HG02642 (cell line): ENCODE results near the gene FNDC3B.
A peak's percentile ranks its signal among the peaks of the same experiment; 100 is the strongest.

Experiments
- ATAC-seq: cut with Tn5 transposase; IDR thresholded peaks from one replicate; pipeline ENCODE4 v1.9.1; 2021; ENCODE audit warnings: mild to moderate bottlenecking; ENCODE audit not compliant: unreplicated experiment, poor library complexity

Gene FNDC3B

DNA sequence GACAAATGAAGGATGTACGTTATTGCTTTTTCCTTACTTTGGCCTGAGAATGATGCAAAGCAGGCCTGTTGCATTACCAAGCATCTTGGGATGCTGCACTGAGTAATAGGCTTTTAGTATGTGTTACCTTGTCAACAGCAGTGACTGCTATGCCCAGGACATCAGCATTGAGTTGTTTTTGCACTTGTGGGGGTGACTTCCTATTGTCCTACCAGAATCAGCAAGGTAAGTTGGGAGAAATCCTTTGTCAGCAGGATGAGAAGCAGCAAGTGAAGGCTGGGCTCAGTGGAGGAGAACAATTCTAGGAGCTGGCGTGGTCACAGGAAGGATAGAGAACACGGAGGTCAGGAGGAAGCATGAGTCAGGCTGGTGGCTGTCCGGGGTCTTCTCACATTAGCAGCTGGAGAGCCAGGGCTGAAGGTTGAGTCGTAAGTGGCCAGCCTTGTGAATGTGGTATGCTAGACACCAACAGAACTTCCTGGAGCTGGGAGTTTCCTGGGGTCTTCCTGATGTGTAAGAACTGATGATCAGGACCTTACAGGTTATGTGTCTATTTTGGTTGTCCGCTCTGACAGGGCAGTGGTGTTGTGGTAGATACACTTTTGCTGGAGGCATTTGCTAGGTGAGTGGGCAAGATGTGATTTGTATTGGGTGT is 142.7 kb downstream of the FNDC3B start:
- peak; percentile 44 for ATAC-seq

DNA sequence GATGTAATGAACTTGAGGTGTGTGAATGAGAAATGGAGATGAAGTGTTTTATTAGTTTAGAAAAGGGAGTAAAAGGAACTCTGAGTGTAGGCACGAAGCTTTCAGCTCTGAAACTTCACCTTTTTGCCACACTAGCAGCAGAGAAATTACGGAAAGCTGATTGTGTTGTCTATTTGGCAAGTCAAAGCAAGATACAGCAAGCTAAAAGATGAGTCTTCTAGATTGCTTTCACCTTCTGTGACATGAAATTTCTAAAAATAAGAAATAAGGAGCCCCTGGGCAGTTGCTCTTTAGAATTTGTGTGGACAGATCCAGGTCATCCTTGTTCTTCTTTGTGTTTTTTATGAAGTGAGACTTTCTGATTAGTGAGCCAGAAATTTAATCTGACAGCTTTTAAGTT is 143.4 kb downstream of the FNDC3B start:
- no peak for ATAC-seq

DNA sequence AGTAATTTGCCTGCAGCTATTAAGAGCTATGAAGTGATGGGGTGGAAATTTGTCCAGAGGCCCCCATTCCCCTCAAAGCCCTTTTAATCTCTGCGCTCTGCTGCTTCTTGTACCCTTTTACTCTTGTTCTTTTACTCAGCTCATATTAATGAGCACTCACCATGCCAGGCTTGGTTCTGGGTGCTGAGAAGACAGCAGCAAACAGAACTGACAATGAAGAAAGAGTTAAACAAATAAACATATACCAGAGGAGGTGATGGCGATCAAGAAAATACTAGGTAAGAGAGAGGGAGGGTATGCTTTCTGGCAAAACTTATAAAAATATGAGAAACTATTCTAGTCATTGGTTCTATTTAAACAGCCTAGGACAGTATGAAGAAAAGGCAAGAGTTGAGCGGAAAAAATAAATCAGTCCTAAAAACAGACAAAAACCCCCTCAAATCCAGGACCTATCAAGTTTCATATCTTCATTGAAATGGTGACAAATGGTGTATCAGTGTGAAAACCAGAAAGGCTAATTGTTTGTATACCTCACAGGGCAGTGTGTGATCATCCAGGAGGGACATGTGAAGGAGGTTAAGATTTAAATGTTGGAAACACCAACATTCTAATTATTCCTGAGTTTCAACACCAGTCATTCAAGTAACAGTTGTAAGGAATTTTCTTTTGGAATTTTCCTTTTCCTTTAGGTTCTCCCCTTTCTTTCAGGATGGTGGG is 144.9 kb downstream of the FNDC3B start:
- ATAC-seq: no peak

DNA sequence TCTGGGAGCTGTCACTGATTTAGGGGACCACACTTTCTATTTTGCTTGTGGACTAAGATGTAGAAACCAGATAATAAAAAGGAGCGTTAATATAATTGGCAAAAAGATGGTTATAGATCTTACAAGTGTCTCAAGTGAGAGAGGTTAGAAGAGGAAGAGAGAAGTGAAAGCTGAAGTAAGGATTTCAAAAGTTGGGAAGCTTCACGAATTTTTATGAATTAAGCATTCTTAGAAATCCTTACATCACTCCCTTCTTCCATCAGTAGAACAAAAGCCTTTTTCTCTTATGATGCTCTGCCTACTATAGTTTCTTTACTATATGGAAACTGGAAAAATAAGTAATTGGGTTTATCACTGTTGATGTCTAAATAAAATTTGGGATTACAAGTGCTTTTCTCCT is 146.5 kb downstream of the FNDC3B start:
- no peak for ATAC-seq

DNA sequence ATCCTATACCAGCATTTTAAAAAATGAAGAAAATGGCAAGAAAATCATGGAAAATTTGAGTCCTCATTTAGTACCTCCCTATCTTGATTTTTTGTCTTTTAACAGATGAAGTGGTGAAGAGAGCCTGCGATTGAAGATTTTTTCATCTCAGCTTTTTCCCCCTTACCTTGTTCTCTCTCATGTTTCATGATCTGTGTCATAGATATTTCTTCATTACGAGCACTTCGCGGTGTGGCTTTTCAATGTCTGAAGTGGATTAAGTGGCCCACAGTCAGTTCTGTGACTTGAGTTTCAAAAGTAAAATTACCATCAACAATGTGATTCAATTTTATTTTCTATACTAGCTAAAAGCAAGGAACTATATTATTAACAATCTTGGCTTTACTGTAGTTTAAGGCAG is 147.2 kb downstream of the FNDC3B start:
- ATAC-seq: no peak

DNA sequence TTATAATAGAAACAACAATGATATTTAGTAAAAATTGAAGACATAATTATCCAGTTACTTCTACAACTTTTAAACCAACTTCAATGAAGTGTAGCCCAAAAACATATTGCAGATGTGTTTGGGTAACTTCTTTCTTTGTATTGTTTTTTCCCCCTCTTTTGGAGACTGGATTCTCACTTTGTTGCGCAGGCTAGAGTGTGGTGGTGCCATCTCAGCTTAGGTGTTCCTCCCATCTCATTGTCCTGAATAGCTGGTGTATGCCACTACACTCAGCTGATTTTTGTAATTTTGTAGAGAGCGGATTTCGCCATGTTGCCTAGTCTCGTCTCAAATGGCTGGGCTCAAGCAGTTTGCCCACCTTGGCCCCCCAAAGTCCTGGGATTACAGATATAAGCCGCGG is 148.1 kb downstream of the FNDC3B start:
- no peak for ATAC-seq

DNA sequence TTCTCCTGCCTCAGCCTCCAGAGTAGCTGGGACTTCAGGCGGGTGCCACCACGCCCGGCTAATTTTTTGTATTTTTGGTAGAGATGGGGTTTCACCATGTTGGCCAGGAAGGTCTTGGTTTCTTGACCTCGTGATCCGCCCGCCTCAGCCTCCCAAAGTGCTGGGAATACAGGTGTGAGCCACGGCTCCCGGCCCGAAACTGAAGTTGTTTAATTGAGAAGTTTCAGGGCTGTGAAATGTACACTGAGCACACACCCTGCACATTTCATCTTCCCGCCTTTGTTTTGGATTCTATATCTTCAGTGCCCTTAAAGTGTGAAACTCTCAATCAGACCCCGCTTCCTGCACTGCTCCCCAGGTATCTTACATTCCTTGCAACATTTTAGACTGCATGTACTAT is 149.1 kb downstream of the FNDC3B start:
- no peak for ATAC-seq

DNA sequence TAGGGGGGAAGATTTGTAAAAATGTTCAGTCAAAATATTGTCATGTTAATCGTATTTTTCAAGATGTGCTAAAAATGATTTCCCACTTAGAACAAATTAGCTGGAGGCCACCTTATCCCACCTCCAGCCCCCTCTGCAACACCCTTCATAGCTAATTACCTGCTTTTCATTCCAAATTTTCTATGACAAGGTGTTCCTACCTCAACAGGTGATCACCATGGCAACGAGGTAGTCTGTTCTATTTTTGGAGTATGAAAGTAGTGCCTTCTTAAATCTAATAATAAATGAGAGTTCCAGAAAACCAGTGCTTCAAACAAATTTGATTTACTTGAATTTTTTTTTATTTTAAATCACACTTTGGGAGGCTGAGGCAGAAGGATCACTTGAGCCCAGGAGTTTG is 149.8 kb downstream of the FNDC3B start:
- no peak for ATAC-seq

DNA sequence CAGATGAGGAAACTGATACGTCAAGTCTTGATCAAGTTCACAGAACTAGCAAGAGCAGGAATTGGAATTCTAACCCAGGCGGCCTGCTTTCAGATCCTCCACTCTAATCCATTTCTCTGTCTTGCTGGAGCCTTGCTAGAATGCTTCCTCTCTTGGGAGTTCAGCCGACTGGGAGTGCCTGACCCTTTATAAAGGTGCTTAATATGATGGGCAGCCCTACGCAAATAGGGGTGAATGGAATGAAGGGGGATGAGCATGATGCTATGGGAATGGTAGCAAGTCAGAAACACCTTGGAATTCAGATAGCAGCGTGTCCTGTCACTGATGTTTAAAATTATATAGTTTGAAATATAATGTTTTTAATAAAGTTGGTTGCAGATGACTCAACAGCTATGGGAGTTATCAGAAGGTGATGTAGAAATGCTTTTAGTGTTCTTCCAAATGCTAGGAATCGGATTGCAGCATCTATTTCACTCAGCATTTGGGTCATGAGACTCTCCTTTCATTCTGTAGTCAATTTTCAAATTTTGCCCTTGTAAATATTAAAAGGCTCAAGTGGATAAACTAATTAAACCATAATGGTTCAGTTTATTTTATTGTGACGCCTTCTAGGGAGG is 150.7 kb downstream of the FNDC3B start:
- ATAC-seq: no peak

DNA sequence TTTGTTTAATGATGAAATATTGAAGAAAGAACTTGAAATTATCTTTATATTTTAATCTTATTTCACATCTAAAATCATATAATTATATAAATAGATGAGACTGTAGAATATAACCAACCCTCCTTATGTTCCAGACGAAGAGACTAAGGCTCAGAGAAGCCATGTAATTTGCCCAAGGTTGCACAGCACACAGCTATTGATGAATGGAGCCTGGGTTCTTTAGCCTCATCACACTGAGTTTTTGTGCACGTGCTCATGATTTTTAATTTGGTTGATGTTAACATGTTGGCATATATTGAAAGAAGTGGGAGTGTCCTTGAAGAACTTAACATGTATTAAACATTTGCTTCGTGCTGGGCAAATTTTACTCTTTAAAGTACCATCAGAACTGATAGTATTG is 151.6 kb downstream of the FNDC3B start:
- no peak for ATAC-seq

DNA sequence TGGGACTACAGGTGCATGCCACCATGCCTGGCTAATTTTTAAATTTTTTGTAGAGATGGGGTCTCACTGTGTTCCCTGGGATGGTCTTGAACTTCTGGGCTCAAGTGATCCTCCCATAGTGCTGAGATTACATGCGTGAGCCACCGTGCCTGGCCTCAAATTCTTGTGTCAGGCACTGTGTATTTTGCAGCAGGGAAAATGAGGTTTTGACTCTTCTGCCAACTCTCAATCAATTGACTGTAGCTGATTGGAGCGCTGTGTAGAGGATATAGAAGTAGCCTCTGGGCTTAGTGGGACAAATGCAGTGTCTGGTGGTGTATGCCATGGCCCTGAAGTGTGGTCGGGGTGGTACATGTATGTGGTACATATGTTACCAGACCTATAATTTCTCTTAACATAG is 152.3 kb downstream of the FNDC3B start:
- no peak for ATAC-seq

DNA sequence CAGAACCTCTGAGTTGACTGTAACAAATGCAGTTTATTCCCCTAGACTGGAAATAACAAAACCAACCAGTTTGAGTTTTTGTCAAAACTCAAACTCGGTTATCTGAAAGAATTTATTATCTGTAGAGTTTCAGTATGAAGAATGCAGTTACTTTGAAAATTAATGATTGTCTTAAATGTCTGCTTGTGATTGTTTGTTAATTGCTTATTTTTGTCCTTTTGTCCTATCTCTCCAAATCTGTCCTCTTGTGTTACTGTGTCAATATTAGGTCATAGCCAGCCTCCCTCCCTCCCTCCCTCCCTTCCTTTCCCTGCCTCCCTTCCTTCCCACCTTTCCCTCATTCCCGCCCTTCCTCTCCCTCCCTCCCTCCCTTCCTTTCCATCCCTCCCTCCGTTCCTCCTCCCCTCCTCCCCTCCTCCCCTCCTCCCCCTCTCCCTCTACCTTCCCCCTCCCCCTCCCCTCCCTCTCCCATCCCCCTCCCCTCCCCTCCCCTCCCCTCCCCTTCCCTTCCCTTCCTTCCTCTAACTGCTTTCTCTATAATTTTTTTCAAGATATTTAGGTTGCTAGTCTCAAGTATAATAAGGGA is 153.5 kb downstream of the FNDC3B start:
- no peak for ATAC-seq

DNA sequence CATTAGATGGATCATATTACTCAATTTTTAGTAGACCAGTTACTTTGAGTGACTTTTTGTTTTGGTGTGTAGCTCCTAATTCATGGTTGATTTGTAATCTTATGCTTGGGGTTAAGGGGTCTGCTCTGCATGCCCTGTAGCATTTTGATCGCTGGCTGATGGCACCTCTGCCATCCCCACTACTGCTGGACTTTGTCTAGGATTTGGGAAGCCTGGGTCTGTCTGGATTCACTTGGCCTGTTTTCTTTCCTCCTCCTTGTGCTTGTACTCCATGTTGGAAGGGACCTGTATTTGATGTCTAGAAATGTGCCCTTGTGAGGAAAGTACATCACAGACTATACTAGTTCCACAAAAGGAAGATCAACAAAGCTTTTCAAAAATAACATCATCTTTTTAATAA is 154.1 kb downstream of the FNDC3B start:
- ATAC-seq: no peak

DNA sequence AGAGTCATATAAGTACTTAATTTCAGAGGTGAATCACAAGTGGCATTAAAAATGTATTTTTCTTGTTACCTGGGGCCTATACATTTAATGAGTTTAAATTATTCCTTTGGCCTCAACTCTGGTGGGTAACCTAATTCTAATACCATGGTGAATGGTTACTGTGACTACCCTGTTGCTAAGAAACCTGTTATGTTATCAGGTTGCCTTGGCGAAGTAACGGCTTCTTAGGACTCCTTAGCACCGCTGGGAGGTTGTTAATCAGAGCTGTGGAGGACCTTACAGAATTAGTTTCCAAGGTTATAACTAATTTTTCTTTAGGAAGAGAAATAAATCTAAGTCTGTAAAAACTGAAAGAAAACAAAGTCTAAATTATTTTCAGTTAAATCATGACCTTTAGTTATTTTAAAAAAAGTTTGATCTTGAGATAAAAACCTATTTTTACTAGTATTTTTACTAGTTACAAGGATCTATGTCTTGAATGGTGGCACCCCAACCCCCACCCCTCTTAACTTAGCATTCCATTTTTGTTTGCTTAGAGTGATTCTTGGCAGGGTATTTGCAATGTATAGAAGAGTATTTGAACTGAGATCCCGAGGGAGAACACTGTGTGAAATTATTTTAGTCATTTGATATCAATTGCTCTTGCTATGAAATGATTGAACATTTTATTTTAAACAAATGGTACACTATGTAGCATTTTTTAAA is 155.5 kb downstream of the FNDC3B start:
- ATAC-seq: no peak

DNA sequence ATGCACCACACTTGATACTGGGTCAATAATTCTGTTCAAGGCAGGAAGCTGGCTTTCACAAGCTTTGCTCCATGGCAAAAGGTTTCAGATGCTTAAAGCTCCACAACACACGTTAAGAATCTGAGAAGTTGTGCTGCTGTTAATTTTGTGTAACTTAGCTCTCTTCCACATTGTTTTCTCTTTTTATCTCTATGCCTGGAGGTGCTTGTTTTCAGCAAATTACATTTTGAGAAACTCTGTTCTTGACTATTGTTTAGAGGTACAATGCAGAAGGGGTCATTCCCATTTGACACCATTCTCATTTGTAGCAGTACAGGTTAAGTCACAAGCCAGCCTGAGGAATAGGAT is 156.0 kb downstream of the FNDC3B start:
- ATAC-seq: no peak

DNA sequence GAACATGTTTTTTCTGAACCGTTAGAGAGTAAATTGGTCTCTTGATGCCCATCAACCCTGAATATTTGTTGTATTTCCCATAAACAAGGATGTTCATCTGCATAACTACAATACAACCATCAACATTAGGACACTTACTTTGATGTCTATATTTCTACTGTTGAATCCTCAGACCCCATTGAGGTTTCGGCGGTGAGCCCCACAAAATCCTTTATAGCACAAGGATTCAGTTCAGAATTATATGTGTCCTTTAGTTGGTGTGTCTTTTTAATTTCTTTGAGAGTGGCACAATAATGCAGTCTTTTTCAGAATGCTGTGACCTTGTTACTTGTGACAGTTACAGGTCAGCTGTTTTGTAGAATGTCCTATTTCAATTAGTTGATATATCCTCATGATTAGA is 158.0 kb downstream of the FNDC3B start:
- ATAC-seq: no peak

DNA sequence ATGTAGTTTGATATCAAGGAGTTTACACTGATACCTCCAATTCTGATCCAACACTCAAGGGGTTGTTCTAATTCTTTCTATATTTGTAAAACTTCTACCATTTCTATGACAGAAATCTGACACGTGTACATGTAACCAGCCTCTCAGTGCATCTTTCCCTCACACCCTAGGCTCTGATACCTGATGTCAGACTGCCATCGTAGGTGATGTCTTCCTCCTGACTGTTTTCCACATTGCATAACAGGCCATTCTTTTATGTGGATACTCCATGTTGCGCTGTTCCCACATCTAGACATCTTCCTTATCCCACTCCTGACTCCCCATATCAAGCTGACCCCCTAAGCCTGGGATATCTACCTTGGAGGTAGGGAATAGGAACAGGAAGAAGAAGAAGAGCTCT is 159.1 kb downstream of the FNDC3B start:
- no peak for ATAC-seq

DNA sequence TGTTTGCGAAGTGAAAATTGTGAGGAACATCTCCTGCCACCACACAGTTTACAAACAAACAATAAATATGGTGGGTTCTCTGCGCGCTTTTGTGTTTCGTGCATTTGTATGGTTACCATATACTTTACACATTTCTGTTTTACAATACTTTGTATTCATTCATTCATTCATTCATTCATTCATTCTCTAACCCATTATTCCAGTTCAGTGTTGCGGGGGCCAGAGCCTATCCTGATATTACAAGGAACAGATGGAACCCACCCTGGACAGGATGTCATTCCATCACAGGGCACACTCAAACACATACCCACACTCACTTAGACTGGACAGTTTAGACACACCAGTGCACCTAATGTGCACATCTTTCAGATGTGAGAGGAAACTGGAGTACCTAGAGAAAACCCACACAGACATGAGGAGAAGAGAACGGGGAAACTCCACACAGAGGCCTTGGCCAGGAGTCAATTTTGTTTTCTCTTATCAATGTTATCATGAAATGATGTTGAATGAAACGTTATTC is 160.5 kb downstream of the FNDC3B start:
- ATAC-seq: no peak

DNA sequence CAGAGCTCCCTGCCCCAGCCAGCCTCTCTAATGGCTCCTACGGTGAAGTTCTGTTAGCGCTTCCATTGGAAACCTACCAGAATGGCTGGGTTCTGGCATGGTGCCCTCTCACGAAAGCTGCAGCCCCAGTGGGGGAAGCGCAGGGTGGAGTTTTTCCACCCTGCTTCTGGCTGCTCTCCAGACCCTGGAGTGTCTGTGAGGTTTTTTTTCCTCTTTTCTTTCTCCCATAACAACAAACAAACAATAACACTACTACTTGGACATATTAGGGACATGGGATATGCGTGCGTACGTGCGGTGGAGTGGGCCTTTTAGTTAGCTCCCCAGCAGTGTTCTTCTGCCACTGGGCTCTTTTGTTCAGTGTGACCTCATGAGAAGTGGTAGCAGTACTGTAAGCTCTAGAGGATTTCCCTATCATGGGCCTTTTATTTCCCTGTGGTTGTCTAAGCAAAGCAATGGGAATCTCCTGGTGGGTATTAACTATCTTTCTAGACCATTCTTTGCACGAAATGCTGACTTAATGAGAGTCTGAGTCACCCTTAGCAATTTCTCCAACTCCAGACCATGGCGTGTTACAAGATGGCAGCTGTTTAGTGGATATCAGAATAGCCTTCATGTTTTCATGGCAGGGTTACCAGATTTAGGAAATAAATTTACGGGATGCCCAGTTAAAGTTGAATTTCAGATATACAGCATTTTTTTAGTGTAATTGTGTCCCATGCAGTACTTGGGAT is 161.9 kb downstream of the FNDC3B start:
- ATAC-seq: no peak

DNA sequence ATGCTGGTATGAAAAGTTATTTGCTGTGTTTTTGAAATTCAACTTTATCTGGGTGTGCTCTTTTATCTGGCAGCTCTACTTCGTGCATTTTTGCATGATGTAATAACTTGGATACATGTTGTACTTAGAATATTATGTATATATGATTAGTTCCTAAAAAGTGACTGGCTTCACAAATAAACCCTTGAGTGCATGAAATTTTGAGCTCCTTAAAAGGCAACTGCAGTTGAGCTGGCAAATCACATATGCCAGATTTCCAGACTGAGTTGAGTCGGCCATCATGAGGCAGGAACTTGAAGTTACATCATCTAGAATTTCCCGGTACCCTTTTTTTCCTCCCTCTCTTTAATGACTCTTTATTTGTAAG is 162.5 kb downstream of the FNDC3B start:
- no peak for ATAC-seq
